ENCODE results near the gene BTBD2. TPM values are rescaled to one million over a fixed set of nuclear protein-coding genes. Genes with fewer than 3 reads are reported as not detected.

BTBD2 gene
- total RNA-seq, 4 donors from 2014 or later, result 85.0 to 99.3 (median 94.9) TPM

DNA sequence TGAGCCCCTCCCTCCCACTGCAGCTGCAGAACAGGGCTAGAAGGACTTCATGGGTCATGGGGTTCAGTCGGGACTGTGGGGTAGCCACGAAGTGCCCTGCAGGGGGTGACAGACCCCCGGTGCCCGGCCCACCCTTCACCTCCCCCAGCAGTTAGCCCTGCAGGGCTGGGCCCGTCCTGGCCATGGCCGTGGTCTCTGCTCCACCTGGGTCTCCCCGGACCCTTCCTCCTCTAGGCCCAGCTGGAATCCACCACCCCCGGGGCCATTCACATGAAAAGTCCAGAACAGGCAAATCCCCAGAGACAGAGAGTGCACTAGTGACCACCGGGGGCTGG lies 18.3 kb upstream of the BTBD2 start:
- 79 to 82% methylated on average over 8 to 9 of the region's 9 CpGs for WGBS, 2 donors
- intact Hi-C loops (cut with DNase I; ENCODE audit: low total_unique reads), result no loop called here
- no peak for DNase-seq (ENCODE audit: low spot score in 2 of 2)
- no peak for TF ChIP-seq POLR2A (IDR thresholded peaks at IDR 0.05)
- TF ChIP-seq, protein P1, sequence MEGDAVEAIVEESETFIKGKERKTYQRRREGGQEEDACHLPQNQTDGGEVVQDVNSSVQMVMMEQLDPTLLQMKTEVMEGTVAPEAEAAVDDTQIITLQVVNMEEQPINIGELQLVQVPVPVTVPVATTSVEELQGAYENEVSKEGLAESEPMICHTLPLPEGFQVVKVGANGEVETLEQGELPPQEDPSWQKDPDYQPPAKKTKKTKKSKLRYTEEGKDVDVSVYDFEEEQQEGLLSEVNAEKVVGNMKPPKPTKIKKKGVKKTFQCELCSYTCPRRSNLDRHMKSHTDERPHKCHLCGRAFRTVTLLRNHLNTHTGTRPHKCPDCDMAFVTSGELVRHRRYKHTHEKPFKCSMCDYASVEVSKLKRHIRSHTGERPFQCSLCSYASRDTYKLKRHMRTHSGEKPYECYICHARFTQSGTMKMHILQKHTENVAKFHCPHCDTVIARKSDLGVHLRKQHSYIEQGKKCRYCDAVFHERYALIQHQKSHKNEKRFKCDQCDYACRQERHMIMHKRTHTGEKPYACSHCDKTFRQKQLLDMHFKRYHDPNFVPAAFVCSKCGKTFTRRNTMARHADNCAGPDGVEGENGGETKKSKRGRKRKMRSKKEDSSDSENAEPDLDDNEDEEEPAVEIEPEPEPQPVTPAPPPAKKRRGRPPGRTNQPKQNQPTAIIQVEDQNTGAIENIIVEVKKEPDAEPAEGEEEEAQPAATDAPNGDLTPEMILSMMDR (IDR thresholded peaks at IDR 0.05), result no peak
- H3K4me3 ChIP-seq (ENCODE audit: low read depth, poor library complexity, severe bottlenecking), result no peak overlapping the region

DNA sequence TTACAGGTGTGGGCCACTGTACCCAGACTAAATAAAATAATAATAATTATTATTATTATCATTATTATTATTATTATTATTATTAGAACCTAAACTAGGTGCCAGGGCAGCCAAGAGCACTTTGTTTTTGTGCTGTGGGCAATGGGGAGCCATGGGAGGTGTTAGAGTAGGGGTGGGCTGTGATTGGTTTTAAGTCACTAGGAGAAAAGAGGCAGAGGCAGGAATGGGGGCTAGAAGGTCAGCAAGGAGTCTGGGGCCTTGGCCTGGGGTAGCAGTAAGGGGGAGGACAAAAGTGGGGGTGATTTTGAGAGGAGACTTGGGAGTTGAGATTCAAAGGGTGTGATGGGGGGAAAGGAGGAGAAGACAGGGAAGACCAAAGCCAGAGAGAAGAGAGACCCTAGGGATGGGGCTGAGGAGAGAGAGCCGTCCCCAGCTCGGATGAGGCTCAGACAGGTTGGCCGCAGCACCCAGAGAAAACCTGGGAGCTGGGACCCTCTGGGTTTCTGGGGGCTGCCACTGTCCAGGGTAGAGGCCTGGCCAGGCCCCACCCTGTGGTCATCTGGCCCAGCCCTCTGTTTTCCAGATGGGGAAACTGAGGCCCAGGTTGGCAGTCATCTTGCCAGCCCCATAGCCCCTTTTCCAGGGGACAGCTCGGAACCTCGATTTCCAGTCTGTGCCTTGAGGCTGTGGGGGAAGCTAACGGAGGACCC lies 17.8 kb upstream of the BTBD2 start:
- intact Hi-C loops (cut with DNase I; ENCODE audit: low total_unique reads), result no loop called here
- no peak for DNase-seq (ENCODE audit: low spot score in 2 of 2)
- 85 to 89% methylated on average over 6 of the region's 6 CpGs for WGBS, 2 donors
- H3K4me3 ChIP-seq (ENCODE audit: low read depth, poor library complexity, severe bottlenecking), result no peak overlapping the region
- no peak for TF ChIP-seq POLR2A (IDR thresholded peaks at IDR 0.05)
- TF ChIP-seq, protein P1 (IDR thresholded peaks at IDR 0.05), result no peak

DNA sequence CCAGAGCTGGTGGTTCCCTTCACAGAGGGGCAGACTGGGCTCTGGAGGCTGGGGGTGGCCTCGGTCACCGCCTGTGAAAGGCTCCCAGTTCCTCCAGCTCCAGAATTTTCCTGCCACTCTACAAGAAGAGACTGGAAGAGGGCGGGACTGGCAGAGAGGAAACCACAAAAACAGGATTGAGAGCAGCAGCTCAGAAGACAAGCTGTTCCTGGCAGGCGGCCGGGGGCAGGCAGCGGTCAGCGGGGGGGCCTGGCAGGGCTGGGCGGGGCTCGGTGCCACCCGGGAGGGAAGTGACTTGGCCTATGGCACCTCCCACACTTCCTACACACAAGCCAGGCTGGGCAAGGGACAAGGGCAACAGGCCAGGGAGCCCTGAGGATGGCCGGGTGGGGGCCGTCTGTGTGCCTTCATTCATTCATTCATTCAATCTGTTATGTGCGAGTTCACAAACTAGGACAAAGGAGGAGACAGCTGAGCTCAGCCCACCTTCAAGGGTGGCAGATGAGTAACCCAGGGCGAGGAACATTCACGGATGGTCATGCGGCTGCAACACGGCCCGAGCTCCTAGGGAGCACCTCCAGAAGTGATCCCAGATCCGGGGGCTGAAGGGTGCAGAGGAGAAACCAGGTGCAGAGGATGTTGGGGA lies 16.9 kb upstream of the BTBD2 start:
- TF ChIP-seq, protein P1 (IDR thresholded peaks at IDR 0.05), result no peak
- TF ChIP-seq POLR2A (IDR thresholded peaks at IDR 0.05), result no peak
- H3K4me3 ChIP-seq (ENCODE audit: low read depth, poor library complexity, severe bottlenecking), result no peak overlapping the region
- peak; percentile 97 to 99 for DNase-seq (ENCODE audit: low spot score in 2 of 2)
- intact Hi-C loops (cut with DNase I; ENCODE audit: low total_unique reads), result no loop called here
- WGBS, 2 donors, result 3 to 5% methylated on average over 19 of the region's 19 CpGs

DNA sequence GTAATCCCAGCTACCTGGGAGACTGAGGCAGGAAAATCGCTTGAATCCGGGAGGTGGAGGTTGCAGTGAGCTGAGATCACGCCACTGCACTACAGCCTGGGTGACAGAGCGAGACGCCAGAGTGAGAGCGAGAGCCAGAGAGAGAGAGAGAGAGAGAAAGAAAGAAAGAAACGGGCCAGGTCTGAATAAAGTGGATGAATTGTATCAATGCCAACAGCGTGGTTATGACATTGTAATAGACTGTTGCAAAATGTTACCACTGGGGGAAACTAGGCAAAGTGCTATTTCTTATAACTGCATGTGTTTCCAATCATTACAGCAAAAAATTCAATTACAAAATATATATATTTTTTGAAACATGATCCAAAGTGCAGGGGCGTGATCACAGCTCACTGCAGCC lies 11.8 kb upstream of the BTBD2 start:
- TF ChIP-seq, protein P1 (IDR thresholded peaks at IDR 0.05), result no peak
- TF ChIP-seq POLR2A (IDR thresholded peaks at IDR 0.05), result no peak
- WGBS, 2 donors, result 47 to 57% methylated on average over 9 of the region's 9 CpGs
- no peak for DNase-seq (ENCODE audit: low spot score in 2 of 2)

DNA sequence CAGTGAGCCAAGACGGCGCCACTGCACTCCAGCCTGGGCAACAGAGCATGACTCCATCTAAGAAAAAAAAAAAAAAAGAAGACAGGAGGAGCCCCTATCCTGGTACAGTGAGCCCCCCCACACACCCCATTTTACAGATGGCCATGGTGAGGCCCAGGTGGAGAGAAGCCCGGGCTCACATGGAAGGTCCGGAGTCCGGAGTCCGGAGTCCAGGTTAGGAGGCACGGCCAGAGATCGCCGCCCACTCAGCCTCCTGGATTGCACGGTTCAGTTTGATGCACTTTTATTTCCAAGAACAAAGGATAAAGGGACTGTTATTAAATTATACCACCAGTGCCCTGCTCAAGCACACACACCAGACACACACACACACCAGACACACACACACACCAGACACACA lies 11.3 kb upstream of the BTBD2 start:
- intact Hi-C loops (cut with DNase I; ENCODE audit: low total_unique reads), result no loop called here
- TF ChIP-seq, protein P1 (IDR thresholded peaks at IDR 0.05), result no peak
- TF ChIP-seq POLR2A (IDR thresholded peaks at IDR 0.05), result no peak
- H3K4me3 ChIP-seq (ENCODE audit: low read depth, poor library complexity, severe bottlenecking), result no peak overlapping the region
- DNase-seq (ENCODE audit: low spot score in 2 of 2), result no peak
- 78 to 90% methylated on average over 10 of the region's 10 CpGs for WGBS, 2 donors

More for the DNA sequence above, 11.8 kb upstream of the BTBD2 start:
- no peak overlapping the region for H3K4me3 ChIP-seq (ENCODE audit: low read depth, poor library complexity, severe bottlenecking)
- intact Hi-C loops (cut with DNase I; ENCODE audit: low total_unique reads), result no loop called here

All from lower leg skin (tissue), 4 donors.